Occipital lobe (tissue), 2 donors: Measurements from ENCODE around the gene TRIM47. TPM values are rescaled to one million over a fixed set of nuclear protein-coding genes. Genes with fewer than 3 reads are reported as not detected.
"Not testable (repeated sequence)": the region's sequence is repeated elsewhere in the genome, so short reads cannot be mapped to it uniquely, and the experiment has no call there.

ENCODE experiments used
- DNase-seq: peaks from one replicate; lab custom pipeline; 2025; lab: John Stamatoyannopoulos, UW
- total RNA-seq: library from RNA; depleted of rRNA; stranded (reverse); fragments of >200 nt; gene quantifications from one replicate; pipeline ENCODE4 v1.2.3, GENCODE V29; 2014

The TRIM47 gene
- total RNA-seq, 1 donor from 2014 or later = 12.3 TPM

DNA sequence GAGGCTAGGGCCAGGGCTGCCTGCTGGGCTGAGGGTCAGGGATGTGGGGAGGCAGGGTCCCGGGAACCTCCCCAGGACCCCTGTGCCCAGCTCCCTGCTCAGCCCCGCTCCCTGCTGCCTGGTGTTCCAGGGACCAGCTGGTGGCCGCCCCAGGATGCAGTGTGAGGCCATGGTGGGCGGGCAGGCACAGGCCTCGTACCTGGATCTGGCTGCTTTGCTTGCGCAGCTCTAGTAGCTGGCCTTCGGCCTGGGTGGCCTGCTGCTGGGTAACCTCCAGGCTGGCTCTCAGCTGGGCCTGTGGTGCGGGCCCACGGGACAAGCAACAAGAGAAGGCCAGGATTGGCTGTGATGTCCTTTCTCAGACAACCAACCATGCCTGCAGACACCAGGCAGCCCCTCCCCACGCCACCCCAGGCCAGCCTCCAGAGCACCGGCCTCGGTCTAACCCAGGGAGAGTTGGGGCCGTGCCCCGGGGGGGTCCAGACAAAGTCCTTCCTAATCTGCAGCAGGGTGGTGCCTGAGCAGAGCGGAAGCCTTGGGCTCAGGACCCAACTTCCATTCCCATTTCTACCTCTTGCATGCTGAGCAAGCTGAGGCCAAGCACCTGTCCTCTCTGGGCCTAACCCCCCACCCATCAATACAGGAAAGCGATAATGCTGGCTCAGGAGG, 14.3 kb upstream of the TRIM47 start:
- DNase-seq = no peak

- DNase-seq = no peak
These were observed 13.5 kb upstream of the TRIM47 start for GRCh38 chr17:75891605-75892555.

GRCh38 chr17:75891022-75891604, 12.7 kb upstream of the TRIM47 start:
- DNase-seq = no peak

DNA sequence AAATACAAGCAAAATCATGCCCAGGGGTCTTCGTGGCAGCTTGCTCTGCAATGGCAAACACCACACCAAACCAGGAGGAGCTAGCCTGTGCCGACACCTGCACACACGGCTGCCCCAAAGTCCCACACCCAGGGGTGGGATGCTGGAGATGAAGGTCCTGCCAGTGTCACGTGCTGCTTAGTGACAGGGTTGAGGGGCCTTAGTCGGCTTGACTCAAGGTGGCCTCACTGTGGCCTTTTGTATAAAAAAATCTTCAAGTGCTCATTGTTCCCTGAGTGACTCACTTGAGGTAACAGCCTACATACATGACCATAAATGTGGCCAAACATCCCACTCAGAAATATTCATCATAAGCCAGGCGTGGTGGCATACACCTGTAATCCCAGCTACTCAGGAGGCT, 11.1 kb upstream of the TRIM47 start:
- no peak for DNase-seq

DNA sequence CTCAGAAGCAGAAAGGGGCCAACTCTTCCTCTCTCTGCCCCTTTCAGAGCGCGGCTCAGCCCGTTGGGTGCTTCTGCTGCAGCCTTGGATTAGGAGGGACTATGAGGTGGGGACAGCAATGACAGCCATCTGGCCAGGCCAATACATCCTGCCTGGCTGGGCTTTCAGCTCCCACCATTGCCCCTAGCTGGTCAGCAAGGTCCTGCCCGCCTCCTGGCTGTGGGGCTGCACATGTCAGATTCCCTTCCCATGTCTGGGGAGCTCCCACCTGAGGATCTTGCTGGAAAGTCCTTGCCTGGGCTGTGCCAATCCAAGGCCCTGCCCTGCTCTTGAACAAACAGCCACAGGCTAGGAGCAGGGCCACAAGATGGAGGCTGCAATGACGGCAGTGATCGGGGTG, 10.1 kb upstream of the TRIM47 start:
- no peak for DNase-seq

GRCh38 chr17:75885860-75886259, 7.5 kb upstream of the TRIM47 start:
- not testable (repeated sequence) for DNase-seq

DNA sequence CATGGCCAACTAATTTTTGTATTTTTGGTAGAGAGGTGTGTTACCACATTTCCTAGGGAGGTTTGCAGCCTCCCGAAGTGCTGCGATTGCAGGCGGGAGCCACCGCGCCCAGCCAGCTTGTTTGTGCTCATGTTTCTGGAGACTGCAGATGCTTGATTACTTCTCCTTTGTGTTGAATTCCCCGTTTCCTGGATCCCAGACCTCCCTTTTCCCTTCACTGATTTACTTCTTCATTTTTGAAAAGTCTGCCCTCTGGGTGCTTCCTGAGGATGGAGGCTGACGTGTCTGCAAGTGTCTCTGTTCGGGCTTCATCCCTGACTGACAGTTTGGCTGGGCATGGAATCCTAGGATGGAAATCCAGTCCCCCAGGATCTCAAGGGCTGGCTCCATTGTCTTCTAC, 7.0 kb upstream of the TRIM47 start:
- no peak for DNase-seq

DNA sequence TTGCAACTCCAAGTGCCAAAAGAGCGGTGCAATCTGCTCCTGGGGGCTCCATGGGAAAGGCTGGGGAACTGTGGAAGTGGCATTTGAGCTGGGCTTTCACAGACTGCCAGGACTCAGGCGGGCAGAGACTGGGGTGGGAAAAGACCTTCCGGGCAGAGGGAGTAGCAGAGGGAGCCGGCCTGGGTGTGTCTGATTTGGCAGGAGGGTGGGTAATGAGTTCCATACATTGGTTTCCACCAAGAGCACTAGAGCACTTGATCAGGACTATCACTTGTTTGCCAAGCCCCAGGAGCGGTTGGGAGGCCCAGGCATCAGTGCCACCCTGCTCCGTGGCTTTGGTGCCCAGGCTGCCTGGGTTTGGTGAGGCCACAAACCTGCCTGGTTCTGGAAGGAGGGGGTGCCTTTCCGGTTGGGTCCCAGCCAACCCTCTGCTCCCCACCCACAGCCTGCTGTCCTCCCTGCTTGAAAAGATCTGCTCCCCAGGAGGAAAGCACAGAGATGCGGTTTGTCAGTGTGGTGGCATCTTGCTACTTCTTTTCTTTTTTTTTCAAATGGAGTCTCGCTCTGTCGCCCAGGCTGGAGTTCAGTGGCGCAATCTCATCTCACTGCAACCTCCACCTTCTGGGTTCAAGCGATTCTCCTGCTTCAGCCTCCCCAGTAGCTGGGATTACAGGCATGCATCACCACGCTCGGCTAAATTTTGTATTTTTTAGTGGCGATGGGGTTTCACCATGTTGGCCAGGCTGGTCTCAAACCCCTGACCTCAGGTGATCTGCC, 3.5 kb upstream of the TRIM47 start:
- DNase-seq = no peak

DNA sequence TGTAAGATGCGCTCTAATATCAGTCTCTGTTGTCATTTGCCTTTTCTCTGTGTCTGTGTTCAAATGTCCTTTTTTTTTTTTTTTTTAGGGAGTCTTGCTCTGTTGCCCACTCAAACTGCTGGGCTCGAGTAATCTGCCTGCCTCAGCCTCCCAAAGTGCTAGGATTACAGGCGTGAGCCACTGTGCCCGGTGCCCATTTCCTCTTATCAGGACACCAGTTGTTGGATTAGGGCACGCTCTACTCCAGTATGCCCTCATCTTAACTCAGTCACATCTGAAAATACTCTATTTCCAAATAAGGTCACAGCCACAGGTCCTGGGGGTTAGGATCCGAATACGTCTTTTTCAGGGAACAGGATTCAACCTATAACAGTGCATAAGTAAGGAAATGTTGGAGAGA, 1.9 kb upstream of the TRIM47 start:
- no peak for DNase-seq

DNA sequence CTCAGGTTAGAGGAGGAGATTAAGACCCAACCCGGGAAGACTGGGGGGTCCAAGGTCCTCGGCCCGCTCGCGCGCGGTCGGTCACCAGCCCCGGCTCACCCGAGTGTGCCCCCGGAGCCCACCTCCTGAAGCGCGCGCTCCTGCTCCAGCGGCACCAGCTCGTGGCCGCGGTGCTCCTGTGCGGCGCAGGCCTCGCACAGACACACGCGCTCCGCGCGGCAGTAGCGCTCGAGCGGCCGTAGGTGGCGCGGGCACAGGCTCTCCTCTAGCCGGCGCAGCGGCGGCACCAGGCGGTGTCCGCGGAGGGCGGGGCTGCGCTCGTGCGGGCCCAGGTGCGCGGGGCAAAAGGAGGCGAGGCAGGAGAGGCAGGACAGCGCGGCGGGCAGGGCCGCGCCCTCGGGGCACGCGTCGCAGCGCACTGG, 618 bp downstream of the TRIM47 start:
- DNase-seq = peak; percentile 39

DNA sequence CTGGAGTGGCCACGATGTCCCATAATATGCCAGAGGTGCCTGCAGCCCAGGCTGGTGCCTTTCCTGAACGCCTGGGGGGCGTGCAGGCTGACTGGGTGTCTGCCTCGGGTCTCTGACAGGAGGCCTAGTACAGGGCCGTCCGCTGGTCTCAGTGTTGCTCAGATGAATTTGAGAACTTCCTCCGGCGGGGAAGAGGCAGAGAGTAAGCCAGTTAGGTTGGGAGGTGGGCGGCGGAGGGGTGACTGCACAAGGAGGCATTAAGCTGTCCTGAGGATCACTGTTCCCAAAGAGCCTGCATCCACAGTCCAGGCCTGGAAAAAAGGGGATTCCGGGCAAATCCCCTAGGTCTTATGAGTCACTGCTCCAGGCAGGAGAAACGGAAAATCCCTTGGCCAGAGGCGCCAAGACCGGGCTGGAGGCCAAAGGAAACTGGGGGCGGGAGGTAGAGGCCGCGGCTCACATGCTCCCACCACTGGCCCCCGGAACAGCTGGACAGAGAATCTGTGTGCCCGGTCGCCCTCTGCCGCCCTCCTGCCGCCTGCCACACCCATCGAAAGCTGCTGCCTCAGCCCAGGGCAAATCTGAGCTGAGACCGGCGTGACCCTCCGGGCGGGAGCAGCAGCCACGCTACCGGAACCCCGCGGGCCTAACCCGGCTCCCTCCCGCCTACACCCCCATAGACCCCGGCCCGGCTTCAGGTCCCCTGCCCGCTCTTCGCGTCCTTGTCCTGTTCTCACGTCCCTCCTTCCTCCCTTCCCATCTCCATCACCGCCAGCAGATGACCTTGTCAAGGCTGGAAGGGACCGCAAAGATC, 1.2 kb downstream of the TRIM47 start:
- peak; percentile 72 for DNase-seq

DNA sequence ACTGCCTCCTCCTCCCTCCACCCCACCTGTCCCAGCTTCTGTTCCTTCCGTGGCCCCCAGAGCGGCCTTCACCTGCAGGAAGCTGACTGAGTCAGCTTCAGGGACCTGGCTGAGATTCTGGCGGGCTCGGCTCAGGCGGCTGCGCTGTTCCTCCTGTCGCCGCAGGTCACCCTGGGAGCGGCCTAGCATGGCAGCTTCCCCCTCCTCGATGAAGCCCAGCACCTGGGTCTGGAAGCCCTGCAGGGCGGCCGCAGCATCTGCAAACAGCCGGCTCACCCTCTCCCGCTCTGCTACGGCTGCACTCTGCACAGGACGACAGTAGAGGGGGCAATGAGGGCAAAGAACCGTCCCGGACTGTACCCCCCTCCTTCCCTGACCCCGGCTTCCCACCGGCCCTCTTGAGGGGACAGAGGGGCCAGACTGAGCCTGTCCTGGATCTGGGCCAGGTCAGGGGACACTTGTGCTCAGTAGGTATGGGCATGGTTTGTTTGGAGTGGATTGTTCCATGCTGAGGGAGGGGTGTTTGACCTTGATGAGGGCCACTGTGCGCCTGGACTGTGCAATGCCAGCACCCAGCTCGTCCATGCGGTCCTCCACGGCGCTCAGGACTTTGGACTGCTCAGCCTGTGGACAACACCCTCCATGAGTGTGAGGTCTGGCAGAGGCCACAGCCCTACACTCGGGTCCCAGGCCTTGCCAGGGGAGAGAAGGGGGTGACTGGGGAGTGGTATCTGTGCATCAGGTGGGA, 2.0 kb downstream of the TRIM47 start:
- no peak for DNase-seq

GRCh38 chr17:75875940-75876189, 2.5 kb downstream of the TRIM47 start:
- DNase-seq = peak; percentile 47

GRCh38 chr17:75875182-75875939, 3.0 kb downstream of the TRIM47 start:
- no peak for DNase-seq

GRCh38 chr17:75874323-75875181, 3.8 kb downstream of the TRIM47 start:
- no peak for DNase-seq

DNA sequence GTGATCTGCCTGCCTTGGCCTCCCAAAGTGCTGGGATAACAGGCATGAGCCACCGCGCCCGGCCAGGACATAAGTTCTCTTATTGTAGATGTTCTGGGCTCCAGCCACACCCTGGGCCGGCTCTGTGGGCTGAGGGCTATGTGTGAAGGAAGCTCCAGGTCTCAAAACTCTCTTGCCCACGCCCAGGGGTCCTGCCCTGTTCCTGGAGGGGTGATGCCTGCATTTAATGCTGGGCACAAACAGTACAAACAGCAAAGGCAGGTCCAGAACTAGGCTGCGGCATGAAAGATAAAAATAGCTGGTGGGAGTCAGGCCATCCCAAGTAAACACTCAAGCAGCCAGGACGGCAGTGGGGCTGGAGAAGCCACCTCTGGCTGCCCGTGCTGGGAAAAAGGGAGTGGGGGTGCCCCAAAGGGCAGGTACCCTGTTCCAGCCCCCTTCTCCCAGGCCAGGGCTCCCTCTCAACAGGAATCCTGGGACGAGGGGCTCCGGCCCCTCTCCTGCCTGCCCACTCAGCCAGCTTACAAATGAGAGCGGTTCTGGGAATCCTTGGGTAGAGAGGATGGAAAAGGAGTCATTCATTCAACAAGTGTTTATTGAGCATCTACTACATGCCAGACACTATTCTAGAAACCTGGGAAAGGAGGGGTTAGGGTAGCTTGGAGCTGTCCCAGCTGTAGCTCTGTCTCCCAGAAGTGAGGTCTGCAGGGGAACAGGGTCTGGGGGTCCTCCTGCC, 4.6 kb downstream of the TRIM47 start:
- no peak for DNase-seq

DNA sequence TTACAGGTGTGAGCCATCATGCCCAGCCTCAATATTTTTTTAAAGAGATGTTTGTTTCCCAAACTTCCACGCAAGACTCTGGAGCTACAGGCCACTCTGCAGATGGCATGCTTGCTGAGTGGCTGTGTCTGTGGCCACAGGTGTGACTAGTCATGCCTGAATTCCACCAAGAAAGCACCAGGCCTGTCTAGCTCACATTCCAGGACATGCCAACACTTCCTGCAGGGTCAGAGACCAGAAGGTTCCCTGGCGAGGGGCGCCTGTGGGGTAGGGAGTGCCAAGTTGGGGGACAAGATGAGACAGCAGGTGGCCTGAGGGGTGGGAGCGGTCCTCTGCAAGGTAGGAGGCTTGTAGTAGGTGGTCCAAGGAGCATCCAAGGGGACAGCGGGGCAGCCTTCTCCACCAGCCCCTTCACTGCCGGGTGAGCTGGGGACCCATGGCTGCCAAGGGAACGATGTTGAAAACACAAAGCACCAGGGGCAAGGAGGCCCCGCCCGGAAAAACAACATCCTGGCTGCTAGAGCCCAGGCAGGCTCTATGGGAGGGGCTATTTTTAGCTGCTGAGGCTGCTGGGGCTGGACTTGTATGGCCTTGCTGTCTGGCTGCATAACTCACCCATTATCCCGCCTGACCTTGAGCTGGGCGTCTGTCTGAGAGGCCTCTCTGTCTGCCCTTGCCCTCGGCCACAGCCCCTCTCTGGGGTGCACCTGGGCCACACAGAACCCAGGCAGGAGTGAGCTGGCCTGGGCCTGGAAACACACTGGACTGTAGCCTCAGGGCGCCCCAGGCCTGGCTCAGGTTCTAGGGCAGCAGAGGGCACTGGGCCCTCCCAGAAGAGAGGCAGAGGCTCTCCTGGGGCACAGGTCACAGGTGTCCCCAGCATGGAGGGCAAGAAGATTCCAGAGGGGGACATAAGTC, 5.7 kb downstream of the TRIM47 start:
- DNase-seq = no peak
